A673 (cell line): Measurements from ENCODE around the gene VRK2. TPM values are rescaled to one million over a fixed set of nuclear protein-coding genes. Genes with fewer than 3 reads are reported as not detected.
"Not testable (repeated sequence)": the region's sequence is repeated elsewhere in the genome, so short reads cannot be mapped to it uniquely, and the experiment has no call there.

Experiments used
- BruUV-seq: library from RNA; stranded (reverse); fragments of 400-500 nt; replicated peaks from 2 replicates; lab custom pipeline; 2021; lab: Mats Ljungman, UMichigan
- CTCF ChIA-PET: fragments of 300-600 bp; sonication (Branson Sonifier 250); formaldehyde crosslinking; loops from one replicate; lab custom pipeline; 2022; ENCODE audit warnings: antibody characterized with exemption; lab: Charles Lee
- POLR2A ChIA-PET: fragments of 300-600 bp; sonication (Branson Sonifier 250); formaldehyde crosslinking; loops from one replicate; lab custom pipeline; 2022; ENCODE audit warnings: antibody characterized with exemption; ENCODE audit not compliant: low non-redundant PET; lab: Charles Lee
- DNase-seq: peaks from one replicate; pipeline ENCODE4 v3.0.0-alpha.2; 2015; ENCODE audit warnings: low spot score
- H3K27ac ChIP-seq: fragments of 200-600 bp; sonication (generic); 2 replicates; pipeline ENCODE4 v1.5.1; 2016; ENCODE audit warnings: mixed run types, low read depth, mild to moderate bottlenecking, mixed read lengths, antibody characterized with exemption, low read length; ENCODE audit not compliant: poor library complexity, severe bottlenecking
- H3K27me3 ChIP-seq: fragments of 200-600 bp; sonication (generic); replicated peaks from 2 replicates; pipeline ENCODE4 v1.6.1; 2017; ENCODE audit warnings: mixed run types, low read depth, mild to moderate bottlenecking, mixed read lengths, antibody characterized with exemption, low read length; ENCODE audit not compliant: insufficient read depth, poor library complexity
- H3K36me3 ChIP-seq: fragments of 200-600 bp; sonication (generic); 2 replicates; pipeline ENCODE4 v1.6.1; 2016; ENCODE audit warnings: mixed run types, mild to moderate bottlenecking, mixed read lengths, antibody characterized with exemption, low read length; ENCODE audit not compliant: insufficient read depth, poor library complexity, severe bottlenecking
- H3K4me1 ChIP-seq: fragments of 200-600 bp; sonication (generic); 2 replicates; pipeline ENCODE4 v1.6.1; 2017; ENCODE audit warnings: mixed run types, mild to moderate bottlenecking, mixed read lengths, antibody characterized with exemption, low read length; ENCODE audit not compliant: insufficient read depth, poor library complexity, severe bottlenecking
- H3K4me3 ChIP-seq: fragments of 200-600 bp; sonication (generic); 2 replicates; pipeline ENCODE4 v1.5.1; 2016; ENCODE audit warnings: low read depth, mixed run types, mild to moderate bottlenecking, mixed read lengths, low read length; ENCODE audit not compliant: poor library complexity, severe bottlenecking
- H3K9me3 ChIP-seq: fragments of 200-600 bp; sonication (generic); 2 replicates; pipeline ENCODE4 v1.6.1; 2016; ENCODE audit warnings: mixed run types, low read depth, mild to moderate bottlenecking, mixed read lengths, antibody characterized with exemption, low read length; ENCODE audit not compliant: poor library complexity, severe bottlenecking
- EZH2 ChIP-seq: fragments of 200-600 bp; sonication (generic); IDR thresholded peaks from 2 replicates; pipeline ENCODE4 v1.6.1; 2017; ENCODE audit warnings: borderline replicate concordance, low read depth, mild to moderate bottlenecking, mixed read lengths, antibody characterized with exemption, low read length; ENCODE audit not compliant: poor library complexity, severe bottlenecking
- intact Hi-C: fragments of 100-400 bp; cut with micrococcal nuclease; formaldehyde crosslinking; loops from one replicate; pipeline ENCODE4 v1.10.0; 2022; ENCODE audit not compliant: unreplicated experiment
- total RNA-seq: library from RNA; stranded (reverse); gene quantifications from 2 replicates; pipeline ENCODE4 v1.2.3, GENCODE V29; 2021
- TF ChIP-seq, protein P1 (sequence below): fragments of 300-800, 200-600 bp; sonication (generic); conservative IDR thresholded peaks from 2 replicates; pipeline ENCODE4 v1.5.1; 2017; ENCODE audit warnings: low read depth, mild to moderate bottlenecking, antibody characterized with exemption, low read length, moderate library complexity, mixed read lengths

Gene VRK2
- total RNA-seq, 1 experiment from 2014 or later: 16.1 TPM

DNA sequence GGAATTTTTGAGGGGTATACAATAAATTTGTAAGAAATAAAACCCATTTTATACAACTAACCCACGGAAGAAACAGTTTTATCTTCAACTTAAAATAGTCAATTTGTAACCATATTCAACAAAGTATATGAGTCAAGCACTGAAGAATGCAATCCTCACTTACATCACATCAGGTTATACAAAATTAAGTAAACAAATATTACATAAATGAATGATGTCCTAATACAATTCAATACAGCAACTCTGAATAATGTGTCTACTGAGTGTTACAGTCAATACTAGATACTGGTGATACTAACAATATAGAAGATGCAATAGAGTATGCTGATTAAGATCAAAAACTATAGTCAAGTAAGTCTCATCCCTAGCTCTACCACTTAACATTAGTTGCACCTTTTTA is 135.9 kb downstream of the VRK2 start:
- CTCF ChIA-PET: no interaction called here
- Histone ChIP-seq H3K9me3 (no peaks in the 10 kb centered on the region), H3K36me3 (no peaks in the 10 kb centered on the region), H3K4me1 (no peaks in the 10 kb centered on the region), H3K27ac (no peak overlapping the region), H3K27me3 (no peaks in the 10 kb centered on the region), H3K4me3 (no peak overlapping the region)
- BruUV-seq: no TSS peak
- intact Hi-C loops: no loop called here
- TF ChIP-seq, protein P1, sequence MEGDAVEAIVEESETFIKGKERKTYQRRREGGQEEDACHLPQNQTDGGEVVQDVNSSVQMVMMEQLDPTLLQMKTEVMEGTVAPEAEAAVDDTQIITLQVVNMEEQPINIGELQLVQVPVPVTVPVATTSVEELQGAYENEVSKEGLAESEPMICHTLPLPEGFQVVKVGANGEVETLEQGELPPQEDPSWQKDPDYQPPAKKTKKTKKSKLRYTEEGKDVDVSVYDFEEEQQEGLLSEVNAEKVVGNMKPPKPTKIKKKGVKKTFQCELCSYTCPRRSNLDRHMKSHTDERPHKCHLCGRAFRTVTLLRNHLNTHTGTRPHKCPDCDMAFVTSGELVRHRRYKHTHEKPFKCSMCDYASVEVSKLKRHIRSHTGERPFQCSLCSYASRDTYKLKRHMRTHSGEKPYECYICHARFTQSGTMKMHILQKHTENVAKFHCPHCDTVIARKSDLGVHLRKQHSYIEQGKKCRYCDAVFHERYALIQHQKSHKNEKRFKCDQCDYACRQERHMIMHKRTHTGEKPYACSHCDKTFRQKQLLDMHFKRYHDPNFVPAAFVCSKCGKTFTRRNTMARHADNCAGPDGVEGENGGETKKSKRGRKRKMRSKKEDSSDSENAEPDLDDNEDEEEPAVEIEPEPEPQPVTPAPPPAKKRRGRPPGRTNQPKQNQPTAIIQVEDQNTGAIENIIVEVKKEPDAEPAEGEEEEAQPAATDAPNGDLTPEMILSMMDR: no peak
- no peak for TF ChIP-seq EZH2
- DNase-seq: no peak
- POLR2A ChIA-PET: no interaction called here

DNA sequence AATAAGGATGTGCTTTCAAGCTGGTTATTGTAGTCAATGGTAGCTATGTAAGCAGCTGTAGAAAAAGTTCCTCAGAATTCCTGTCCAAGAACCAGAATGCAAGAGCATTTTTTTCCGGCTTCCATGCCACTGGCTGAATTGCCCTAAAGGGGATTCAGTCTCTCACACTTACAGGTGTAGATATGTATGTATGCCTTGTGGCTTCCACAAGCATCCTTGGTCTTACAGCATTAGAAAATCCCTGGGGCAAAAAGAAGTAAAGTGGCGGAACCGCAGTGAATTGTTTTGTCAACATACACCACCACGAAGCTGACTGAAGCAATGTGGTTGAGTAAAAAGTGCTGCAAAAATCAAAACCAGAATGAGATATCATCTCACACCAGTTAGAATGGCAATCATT is 139.9 kb downstream of the VRK2 start:
- ChIA-PET CTCF (no interaction called here), POLR2A (no interaction called here)
- Histone ChIP-seq H3K36me3 (peaks cover 7% of the 10 kb centered on the region), H3K4me1 (no peaks in the 10 kb centered on the region), H3K9me3 (no peaks in the 10 kb centered on the region), H3K27ac (no peak overlapping the region), H3K27me3 (no peaks in the 10 kb centered on the region), H3K4me3 (no peak overlapping the region)
- intact Hi-C loops: no loop called here
- no peak for DNase-seq
- no TSS peak for BruUV-seq
- TF ChIP-seq EZH2: no peak
- TF ChIP-seq, protein P1: no peak

DNA sequence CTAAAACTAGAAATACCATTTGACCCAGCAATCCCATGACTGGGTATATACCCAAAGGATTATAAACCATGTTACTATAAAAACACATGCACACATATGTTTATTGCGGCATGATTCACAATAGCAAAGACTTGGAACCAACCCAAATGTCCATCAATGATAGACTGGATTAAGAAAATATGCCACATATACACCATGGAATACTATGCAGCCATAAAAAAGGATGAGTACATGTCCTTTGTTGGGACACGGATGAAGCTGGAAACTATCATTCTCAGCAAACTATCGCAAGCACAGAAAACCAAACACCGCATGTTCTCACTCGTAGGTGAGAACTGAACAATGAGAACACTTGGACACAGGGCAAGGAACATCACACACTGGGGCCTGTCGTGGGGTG is 140.4 kb downstream of the VRK2 start:
- intact Hi-C loops, BruUV-seq, H3K4me1 ChIP-seq, H3K9me3 ChIP-seq, H3K4me3 ChIP-seq, H3K36me3 ChIP-seq, H3K27ac ChIP-seq, H3K27me3 ChIP-seq, CTCF ChIA-PET, DNase-seq, POLR2A ChIA-PET: not testable (repeated sequence)

DNA sequence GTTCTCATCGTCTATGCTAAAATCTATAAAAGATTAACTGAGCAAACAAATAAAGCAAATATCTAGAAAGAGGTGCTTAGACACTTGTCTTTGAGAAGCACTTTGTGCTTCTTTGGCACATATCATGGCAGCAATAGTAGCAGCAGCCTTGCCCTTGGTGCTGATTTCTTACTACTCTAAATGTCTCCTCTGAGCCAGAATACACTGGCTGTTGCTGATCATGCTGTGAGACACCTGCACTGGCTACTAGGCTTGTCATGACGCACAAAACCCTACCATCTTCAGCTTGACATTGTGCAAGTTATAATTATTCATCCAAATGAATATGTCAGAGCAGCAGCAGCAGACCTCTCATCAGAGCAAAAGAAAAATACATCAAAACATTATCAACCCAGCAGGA is 147.9 kb downstream of the VRK2 start:
- no peak for TF ChIP-seq EZH2
- TF ChIP-seq, protein P1: no peak
- intact Hi-C loops: no loop called here
- CTCF ChIA-PET: no interaction called here
- BruUV-seq: no TSS peak
- no peak overlapping the region for H3K27ac ChIP-seq
- H3K27me3 ChIP-seq: no peaks in the 10 kb centered on the region
- H3K9me3 ChIP-seq: no peaks in the 10 kb centered on the region
- no peaks in the 10 kb centered on the region for H3K4me1 ChIP-seq
- no peak for DNase-seq
- no peak overlapping the region for H3K4me3 ChIP-seq
- POLR2A ChIA-PET: no interaction called here
- peaks cover 4% of the 10 kb centered on the region for H3K36me3 ChIP-seq
